ENCODE results near the gene PCDHA5. TPM values are rescaled to one million over a fixed set of nuclear protein-coding genes. Genes with fewer than 3 reads are reported as not detected.
"Not testable (repeated sequence)": the region's sequence is repeated elsewhere in the genome, so short reads cannot be mapped to it uniquely, and the experiment has no call there.

Gene PCDHA5
- total RNA-seq, 1 donor from 2014 or later = not detected

DNA sequence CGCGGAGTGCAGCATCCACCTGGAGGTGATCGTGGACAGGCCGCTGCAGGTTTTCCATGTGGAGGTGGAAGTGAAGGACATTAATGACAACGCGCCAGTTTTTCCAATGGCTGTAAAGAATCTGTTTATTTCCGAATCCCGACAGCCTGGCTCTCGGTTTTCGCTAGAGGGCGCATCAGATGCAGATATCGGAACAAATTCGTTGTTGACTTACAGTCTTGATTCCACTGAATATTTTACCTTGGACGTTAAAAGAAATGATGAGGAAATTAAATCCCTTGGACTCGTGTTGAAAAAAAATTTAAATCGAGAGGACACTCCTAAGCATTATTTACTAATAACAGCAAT lies 19.9 kb upstream of the PCDHA5 start:
- Mint-ChIP-seq H3K9me3 (peaks cover 38% of the 10 kb centered on the region), H3K27ac (no peak overlapping the region), H3K36me3 (ENCODE audit: low read depth) (no peaks in the 10 kb centered on the region), H3K27me3 (ENCODE audit: insufficient read depth) (no peaks in the 10 kb centered on the region), H3K4me3 (no peak overlapping the region), H3K4me1 (ENCODE audit: low read depth) (no peaks in the 10 kb centered on the region)
- no peak for DNase-seq (ENCODE audit: low spot score)
- intact Hi-C loops (cut with micrococcal nuclease) = loop anchor here (5.0 kb wide), 1 partner anchor 41 kb away; the partner anchor contains the start of gene PCDHA8

DNA sequence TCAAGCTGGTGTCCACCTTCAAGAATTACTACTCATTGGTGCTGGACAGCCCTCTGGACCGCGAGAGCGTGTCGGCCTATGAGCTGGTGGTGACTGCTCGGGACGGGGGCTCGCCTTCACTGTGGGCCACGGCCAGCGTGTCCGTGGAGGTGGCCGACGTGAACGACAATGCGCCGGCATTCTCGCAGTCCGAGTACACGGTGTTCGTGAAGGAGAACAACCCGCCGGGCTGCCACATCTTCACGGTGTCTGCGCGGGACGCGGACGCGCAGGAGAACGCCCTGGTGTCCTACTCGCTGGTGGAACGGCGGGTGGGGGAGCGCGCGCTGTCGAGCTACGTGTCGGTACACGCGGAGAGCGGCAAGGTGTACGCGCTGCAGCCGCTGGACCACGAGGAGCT lies 19.0 kb upstream of the PCDHA5 start:
- intact Hi-C loops (cut with micrococcal nuclease) = loop anchor here (5.0 kb wide), 1 partner anchor 40 kb away; the partner anchor contains the start of gene PCDHA8
- H3K27ac Mint-ChIP-seq; H3K36me3 Mint-ChIP-seq (ENCODE audit: low read depth); H3K27me3 Mint-ChIP-seq (ENCODE audit: insufficient read depth); H3K4me3 Mint-ChIP-seq; H3K4me1 Mint-ChIP-seq (ENCODE audit: low read depth); DNase-seq (ENCODE audit: low spot score): not testable (repeated sequence)
- H3K9me3 Mint-ChIP-seq = peaks cover 38% of the 10 kb centered on the region

DNA sequence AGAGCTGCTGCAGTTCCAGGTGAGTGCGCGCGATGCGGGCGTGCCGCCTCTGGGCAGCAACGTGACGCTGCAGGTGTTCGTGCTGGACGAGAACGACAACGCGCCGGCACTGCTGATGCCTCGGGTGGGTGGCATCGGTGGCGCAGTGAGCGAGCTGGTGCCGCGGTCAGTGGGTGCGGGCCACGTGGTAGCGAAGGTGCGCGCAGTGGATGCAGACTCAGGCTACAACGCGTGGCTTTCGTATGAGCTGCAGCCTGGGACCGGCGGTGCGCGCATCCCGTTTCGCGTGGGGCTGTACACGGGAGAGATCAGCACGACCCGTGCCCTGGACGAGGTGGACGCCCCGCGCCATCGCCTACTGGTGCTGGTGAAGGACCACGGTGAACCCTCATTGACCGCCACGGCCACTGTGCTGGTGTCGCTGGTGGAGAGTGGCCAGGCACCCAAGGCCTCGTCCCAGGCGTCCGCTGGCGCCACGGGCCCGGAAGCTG lies 18.6 kb upstream of the PCDHA5 start:
- Mint-ChIP-seq H3K27ac (no peak overlapping the region), H3K9me3 (peaks cover 43% of the 10 kb centered on the region), H3K4me1 (ENCODE audit: low read depth) (no peaks in the 10 kb centered on the region), H3K27me3 (ENCODE audit: insufficient read depth) (no peaks in the 10 kb centered on the region), H3K36me3 (ENCODE audit: low read depth) (no peaks in the 10 kb centered on the region), H3K4me3 (no peak overlapping the region)
- intact Hi-C loops (cut with micrococcal nuclease) = loop anchor here (5.0 kb wide), 1 partner anchor 39 kb away; the partner anchor contains the start of gene PCDHA8
- DNase-seq (ENCODE audit: low spot score) = no peak

DNA sequence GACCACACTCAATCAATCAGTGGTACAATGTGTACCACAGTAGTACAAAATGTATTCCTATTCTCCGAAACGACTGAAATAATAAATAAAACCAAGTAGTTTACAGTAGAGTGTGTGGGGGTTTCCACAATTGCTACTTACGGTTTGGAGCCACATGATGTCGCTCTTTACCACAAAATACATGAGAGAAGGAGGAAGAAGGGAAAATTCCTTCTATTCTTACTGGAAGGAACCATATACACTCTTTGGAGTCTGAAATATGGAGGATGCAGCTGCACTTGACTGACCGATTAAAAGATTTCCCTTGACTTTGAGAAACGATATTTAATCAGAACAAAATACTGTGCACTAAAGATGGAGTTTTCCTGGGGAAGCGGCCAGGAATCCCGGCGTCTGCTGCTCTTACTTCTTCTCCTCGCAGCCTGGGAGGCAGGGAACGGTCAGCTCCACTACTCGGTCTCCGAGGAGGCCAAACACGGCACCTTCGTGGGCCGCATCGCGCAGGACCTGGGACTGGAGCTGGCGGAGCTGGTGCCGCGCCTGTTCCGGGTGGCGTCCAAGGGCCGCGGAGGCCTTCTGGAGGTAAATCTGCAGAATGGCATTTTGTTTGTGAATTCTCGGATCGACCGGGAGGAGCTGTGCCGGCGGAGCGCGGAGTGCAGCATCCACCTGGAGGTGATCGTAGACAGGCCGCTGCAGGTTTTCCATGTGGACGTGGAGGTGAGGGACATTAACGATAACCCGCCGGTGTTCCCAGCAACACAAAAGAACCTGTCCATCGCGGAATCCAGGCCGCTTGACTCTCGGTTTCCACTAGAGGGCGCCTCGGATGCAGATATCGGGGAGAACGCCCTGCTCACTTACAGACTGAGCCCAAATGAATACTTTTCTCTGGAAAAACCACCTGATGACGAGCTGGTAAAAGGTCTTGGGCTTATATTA lies 14.3 kb upstream of the PCDHA5 start, which contains the start of gene PCDHA4:
Gene PCDHA4 (plus strand): TSS at position 235 of the 942 bp plus-strand sequence.
- no peak within 1 kb of the TSS for H3K27ac Mint-ChIP-seq
- no peak for DNase-seq (ENCODE audit: low spot score)

GRCh38 chr5:140808241-140808888 lies 13.0 kb upstream of the PCDHA5 start:
- H3K27ac Mint-ChIP-seq; H3K36me3 Mint-ChIP-seq (ENCODE audit: low read depth); H3K4me3 Mint-ChIP-seq; DNase-seq (ENCODE audit: low spot score); H3K4me1 Mint-ChIP-seq (ENCODE audit: low read depth); H3K27me3 Mint-ChIP-seq (ENCODE audit: insufficient read depth); intact Hi-C loops (cut with micrococcal nuclease): not testable (repeated sequence)
- peaks cover 40% of the 10 kb centered on the region for H3K9me3 Mint-ChIP-seq

More for the DNA sequence above, 14.3 kb upstream of the PCDHA5 start, which contains the start of gene PCDHA4:
- H3K4me3 Mint-ChIP-seq = no peak within 1 kb of the TSS
- no peaks in the 10 kb centered on the region for H3K27me3 Mint-ChIP-seq (ENCODE audit: insufficient read depth)
- intact Hi-C loops (cut with micrococcal nuclease) = no loop called here
- H3K36me3 Mint-ChIP-seq (ENCODE audit: low read depth) = no peaks in the 10 kb centered on the region
- no peaks in the 10 kb centered on the region for H3K4me1 Mint-ChIP-seq (ENCODE audit: low read depth)
- H3K9me3 Mint-ChIP-seq = peaks cover 35% of the 10 kb centered on the region

GRCh38 chr5:140808889-140809291 lies 12.5 kb upstream of the PCDHA5 start:
- Mint-ChIP-seq H3K36me3 (ENCODE audit: low read depth) (no peaks in the 10 kb centered on the region), H3K4me3 (no peak overlapping the region), H3K4me1 (ENCODE audit: low read depth) (no peaks in the 10 kb centered on the region), H3K9me3 (peaks cover 35% of the 10 kb centered on the region), H3K27ac (no peak overlapping the region), H3K27me3 (ENCODE audit: insufficient read depth) (no peaks in the 10 kb centered on the region)
- intact Hi-C loops (cut with micrococcal nuclease) = no loop called here
- no peak for DNase-seq (ENCODE audit: low spot score)

GRCh38 chr5:140822281-140822629 lies 842 bp downstream of the PCDHA5 start:
- H3K36me3 Mint-ChIP-seq (ENCODE audit: low read depth) = no peaks in the 10 kb centered on the region
- DNase-seq (ENCODE audit: low spot score) = no peak
- peaks cover 2% of the 10 kb centered on the region for H3K27me3 Mint-ChIP-seq (ENCODE audit: insufficient read depth)
- no peaks in the 10 kb centered on the region for H3K4me1 Mint-ChIP-seq (ENCODE audit: low read depth)
- peaks cover 20% of the 10 kb centered on the region for H3K9me3 Mint-ChIP-seq
- no peak overlapping the region for H3K27ac Mint-ChIP-seq
- H3K4me3 Mint-ChIP-seq = no peak overlapping the region
- intact Hi-C loops (cut with micrococcal nuclease) = no loop called here

- H3K27me3 Mint-ChIP-seq (ENCODE audit: insufficient read depth); H3K36me3 Mint-ChIP-seq (ENCODE audit: low read depth); intact Hi-C loops (cut with micrococcal nuclease); H3K4me1 Mint-ChIP-seq (ENCODE audit: low read depth); H3K4me3 Mint-ChIP-seq; H3K27ac Mint-ChIP-seq; DNase-seq (ENCODE audit: low spot score): not testable (repeated sequence)
- peaks cover 26% of the 10 kb centered on the region for H3K9me3 Mint-ChIP-seq
Observed at GRCh38 chr5:140822969-140823368, 1.6 kb downstream of the PCDHA5 start.

- no peak overlapping the region for H3K27ac Mint-ChIP-seq
- H3K9me3 Mint-ChIP-seq = peaks cover 31% of the 10 kb centered on the region
- intact Hi-C loops (cut with micrococcal nuclease) = no loop called here
- peaks cover 2% of the 10 kb centered on the region for H3K27me3 Mint-ChIP-seq (ENCODE audit: insufficient read depth)
- no peak overlapping the region for H3K4me3 Mint-ChIP-seq
- peaks cover 2% of the 10 kb centered on the region for H3K36me3 Mint-ChIP-seq (ENCODE audit: low read depth)
- no peaks in the 10 kb centered on the region for H3K4me1 Mint-ChIP-seq (ENCODE audit: low read depth)
- DNase-seq (ENCODE audit: low spot score) = no peak
Observed at GRCh38 chr5:140823475-140823874, 2.1 kb downstream of the PCDHA5 start.

- peaks cover 2% of the 10 kb centered on the region for H3K27me3 Mint-ChIP-seq (ENCODE audit: insufficient read depth)
- no peaks in the 10 kb centered on the region for H3K4me1 Mint-ChIP-seq (ENCODE audit: low read depth)
- no peak for DNase-seq (ENCODE audit: low spot score)
- no peak within 1 kb of the TSS for H3K27ac Mint-ChIP-seq
- H3K9me3 Mint-ChIP-seq = peaks cover 39% of the 10 kb centered on the region
- H3K36me3 Mint-ChIP-seq (ENCODE audit: low read depth) = peaks cover 2% of the 10 kb centered on the region
- no peak within 1 kb of the TSS for H3K4me3 Mint-ChIP-seq
- intact Hi-C loops (cut with micrococcal nuclease) = no loop called here
Observed at GRCh38 chr5:140827704-140828361, 6.4 kb downstream of the PCDHA5 start, which contains the start of gene PCDHA6. TSS of gene PCDHA6 (plus strand) at chr5:140827960. CDS start at chr5:140828092, 132 bp downstream.

GRCh38 chr5:140828362-140828737 lies 6.9 kb downstream of the PCDHA5 start:
- H3K4me3 Mint-ChIP-seq = no peak overlapping the region
- intact Hi-C loops (cut with micrococcal nuclease) = no loop called here
- H3K27ac Mint-ChIP-seq = no peak overlapping the region
- no peak for DNase-seq (ENCODE audit: low spot score)
- H3K27me3 Mint-ChIP-seq (ENCODE audit: insufficient read depth) = peaks cover 2% of the 10 kb centered on the region
- H3K4me1 Mint-ChIP-seq (ENCODE audit: low read depth) = no peaks in the 10 kb centered on the region
- H3K36me3 Mint-ChIP-seq (ENCODE audit: low read depth) = peaks cover 2% of the 10 kb centered on the region
- H3K9me3 Mint-ChIP-seq = peaks cover 43% of the 10 kb centered on the region

DNA sequence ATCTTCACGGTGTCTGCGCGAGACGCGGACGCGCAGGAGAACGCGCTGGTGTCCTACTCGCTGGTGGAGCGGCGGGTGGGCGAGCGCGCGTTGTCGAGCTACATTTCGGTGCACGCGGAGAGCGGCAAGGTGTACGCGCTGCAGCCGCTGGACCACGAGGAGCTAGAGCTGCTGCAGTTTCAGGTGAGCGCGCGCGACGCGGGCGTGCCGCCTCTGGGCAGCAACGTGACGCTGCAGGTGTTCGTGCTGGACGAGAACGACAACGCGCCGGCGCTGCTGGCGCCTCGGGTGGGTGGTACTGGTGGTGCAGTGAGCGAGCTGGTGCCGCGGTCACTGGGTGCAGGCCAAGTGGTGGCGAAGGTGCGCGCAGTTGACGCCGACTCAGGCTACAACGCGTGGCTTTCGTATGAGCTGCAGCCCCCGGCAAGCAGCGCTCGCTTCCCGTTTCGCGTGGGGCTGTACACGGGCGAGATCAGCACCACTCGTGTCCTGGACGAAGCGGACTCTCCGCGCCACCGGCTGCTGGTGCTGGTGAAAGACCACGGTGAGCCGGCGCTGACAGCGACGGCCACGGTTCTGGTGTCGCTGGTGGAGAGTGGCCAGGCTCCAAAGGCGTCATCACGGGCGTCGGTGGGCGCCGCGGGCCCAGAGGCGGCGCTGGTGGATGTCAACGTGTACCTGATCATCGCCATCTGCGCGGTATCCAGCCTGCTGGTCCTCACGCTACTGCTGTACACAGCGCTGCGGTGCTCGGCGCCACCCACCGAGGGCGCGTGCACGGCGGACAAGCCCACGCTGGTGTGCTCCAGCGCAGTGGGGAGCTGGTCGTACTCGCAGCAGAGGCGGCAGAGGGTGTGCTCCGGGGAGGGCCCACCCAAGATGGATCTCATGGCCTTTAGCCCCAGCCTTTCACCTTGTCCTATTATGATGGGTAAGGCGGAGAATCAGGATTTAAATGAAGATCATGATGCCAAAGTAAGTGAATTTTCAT lies 8.4 kb downstream of the PCDHA5 start:
- H3K27me3 Mint-ChIP-seq (ENCODE audit: insufficient read depth); H3K27ac Mint-ChIP-seq; H3K4me3 Mint-ChIP-seq; H3K36me3 Mint-ChIP-seq (ENCODE audit: low read depth); H3K4me1 Mint-ChIP-seq (ENCODE audit: low read depth); DNase-seq (ENCODE audit: low spot score): not testable (repeated sequence)
- intact Hi-C loops (cut with micrococcal nuclease) = loop anchor here (5.0 kb wide), 1 partner anchor 47 kb away; the partner anchor contains the start of gene PCDHA12
- H3K9me3 Mint-ChIP-seq = peaks cover 43% of the 10 kb centered on the region
